HL-60 (cell line): ENCODE measurements around the gene SPATA6.
"Not testable (repeated sequence)": the region's sequence is repeated elsewhere in the genome, so short reads cannot be mapped to it uniquely, and the experiment has no call there.

ENCODE experiments used
- DNase-seq, 2 experiments: peaks; one replicate each; pipeline ENCODE4 v3.0.0-alpha.2; 2010 to 2020; ENCODE audit warnings: low read depth in 1 of 2, low spot score in 1 of 2
- H3K27ac ChIP-seq: fragments of 250-450 bp; sonication (Bioruptor Pico); replicated peaks from 2 replicates; pipeline ENCODE4 v1.5.1; 2020; ENCODE audit warnings: mild to moderate bottlenecking, moderate library complexity
- H3K27me3 ChIP-seq: fragments of 250-450 bp; sonication (Bioruptor Pico); 2 replicates; pipeline ENCODE4 v1.5.1; 2021; ENCODE audit warnings: mild to moderate bottlenecking, moderate library complexity; ENCODE audit not compliant: insufficient read depth, poor library complexity, severe bottlenecking
- H3K4me3 ChIP-seq: replicated peaks from 2 replicates; pipeline ENCODE4 v1.5.1; 2011; ENCODE audit warnings: mild to moderate bottlenecking, control low read depth, low read length; ENCODE audit not compliant: insufficient read depth
- GABPA ChIP-seq: IDR thresholded peaks from 2 replicates; pipeline ENCODE4 v1.6.1; 2012; ENCODE audit warnings: low read depth
- POLR2AphosphoS5 ChIP-seq: IDR thresholded peaks from 2 replicates; pipeline ENCODE4 v1.6.1; 2012; ENCODE audit warnings: low read depth
- REST ChIP-seq: IDR thresholded peaks from 2 replicates; pipeline ENCODE4 v1.6.1; 2012; ENCODE audit warnings: low read depth; ENCODE audit not compliant: insufficient replicate concordance
- SPI1 ChIP-seq: IDR thresholded peaks from 2 replicates; pipeline ENCODE4 v1.6.1; 2012; ENCODE audit warnings: low read depth, mild to moderate bottlenecking, borderline replicate concordance
- TF ChIP-seq, protein P1 (sequence below): IDR thresholded peaks from one replicate; pipeline ENCODE4 v1.5.1; 2011; ENCODE audit warnings: low read length, control low read depth, inconsistent platforms; ENCODE audit not compliant: insufficient read depth

SPATA6 gene

DNA sequence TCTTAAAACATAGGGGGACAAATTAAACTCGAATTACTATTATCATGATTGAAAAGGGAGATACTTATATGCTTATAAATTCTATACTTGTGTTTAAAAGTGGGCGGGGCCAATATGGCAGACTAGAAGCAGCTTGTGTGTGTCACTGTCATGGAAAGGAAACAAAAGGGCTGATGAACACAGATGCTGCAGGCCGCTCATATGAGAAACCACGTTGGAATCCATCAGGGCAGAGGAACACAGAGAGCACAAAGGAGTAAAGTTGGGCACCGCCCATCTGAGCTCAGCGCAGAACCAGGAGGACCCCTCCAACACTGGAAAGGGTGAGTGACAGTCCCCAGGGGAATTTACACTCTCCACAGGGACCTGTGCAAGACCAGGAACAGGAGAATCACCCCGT lies 142.5 kb downstream of the SPATA6 start:
- H3K27ac ChIP-seq: no peak overlapping the region
- no peak for DNase-seq
- H3K4me3 ChIP-seq: no peak overlapping the region
- TF ChIP-seq GABPA: no peak
- no peak for TF ChIP-seq REST
- H3K27me3 ChIP-seq: no peaks in the 10 kb centered on the region

DNA sequence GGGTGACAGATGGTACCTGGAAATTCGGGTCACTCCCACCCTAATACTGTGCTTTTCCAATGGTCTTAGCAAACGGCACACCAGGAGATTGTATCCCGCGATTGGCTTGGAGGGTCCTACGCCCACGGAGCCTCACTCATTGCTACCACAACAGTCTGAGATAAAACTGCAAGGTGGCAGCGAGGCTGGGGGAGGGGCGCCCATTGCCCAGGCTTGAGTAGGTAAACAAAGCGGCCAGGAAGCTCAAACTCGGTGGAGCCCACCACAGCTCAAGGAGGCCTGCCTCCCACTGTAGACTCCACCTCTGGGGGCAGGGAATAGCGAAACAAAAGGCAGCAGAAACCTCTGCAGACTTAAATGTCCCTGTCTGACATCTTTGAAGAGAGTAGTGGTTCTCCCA lies 160.2 kb downstream of the SPATA6 start:
- DNase-seq, H3K27ac ChIP-seq, H3K4me3 ChIP-seq, H3K27me3 ChIP-seq: not testable (repeated sequence)

DNA sequence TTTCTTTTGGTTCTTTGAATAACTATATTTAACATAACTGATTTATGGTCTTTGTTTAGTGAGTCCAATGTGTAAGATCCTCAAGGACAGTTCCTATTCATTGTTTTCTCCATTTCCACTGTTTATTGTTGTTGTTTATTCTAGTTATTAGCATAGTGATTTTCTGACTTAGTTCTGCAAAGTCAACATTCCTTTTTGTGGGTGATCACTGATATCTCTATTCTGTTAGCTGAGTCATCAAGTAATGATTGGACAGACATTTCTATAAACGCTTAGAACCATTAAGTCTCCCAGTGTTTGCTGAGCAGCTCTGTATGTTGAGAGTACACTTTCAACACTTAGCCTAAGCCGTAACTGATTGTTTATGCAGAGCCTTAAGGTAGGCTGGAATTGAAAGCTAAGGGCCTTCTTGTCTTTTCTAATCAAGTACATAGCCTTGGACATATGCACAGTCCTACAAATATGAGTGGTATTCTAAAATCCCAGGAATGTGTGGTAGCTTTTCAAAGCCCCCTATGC lies 162.4 kb downstream of the SPATA6 start:
- no peak overlapping the region for H3K4me3 ChIP-seq

DNA sequence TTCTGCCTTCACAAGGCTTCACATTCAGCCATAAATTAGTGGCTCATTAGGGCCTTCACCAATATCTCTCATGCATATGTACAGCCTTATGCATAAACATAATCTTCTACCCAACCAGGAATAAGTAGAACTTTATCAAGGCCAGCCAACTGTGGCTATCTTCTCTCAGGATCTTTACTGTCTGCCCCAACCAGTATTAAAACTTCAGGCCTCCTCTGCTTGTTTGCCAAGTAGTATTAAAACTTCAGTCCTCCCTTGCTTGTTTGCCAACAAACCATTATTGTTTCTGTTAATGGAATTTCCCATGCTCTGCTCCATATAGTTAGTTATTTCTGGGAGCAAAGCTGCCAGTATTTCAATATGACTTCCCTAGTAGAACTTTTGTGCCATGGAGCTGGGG lies 169.4 kb downstream of the SPATA6 start:
- no peak for TF ChIP-seq POLR2AphosphoS5

More for the DNA sequence above, 162.4 kb downstream of the SPATA6 start:
- no peak for DNase-seq
- Histone ChIP-seq H3K27me3 (no peaks in the 10 kb centered on the region), H3K27ac (no peak overlapping the region)
- TF ChIP-seq SPI1 (no peak), GABPA (no peak)
- TF ChIP-seq, protein P1, sequence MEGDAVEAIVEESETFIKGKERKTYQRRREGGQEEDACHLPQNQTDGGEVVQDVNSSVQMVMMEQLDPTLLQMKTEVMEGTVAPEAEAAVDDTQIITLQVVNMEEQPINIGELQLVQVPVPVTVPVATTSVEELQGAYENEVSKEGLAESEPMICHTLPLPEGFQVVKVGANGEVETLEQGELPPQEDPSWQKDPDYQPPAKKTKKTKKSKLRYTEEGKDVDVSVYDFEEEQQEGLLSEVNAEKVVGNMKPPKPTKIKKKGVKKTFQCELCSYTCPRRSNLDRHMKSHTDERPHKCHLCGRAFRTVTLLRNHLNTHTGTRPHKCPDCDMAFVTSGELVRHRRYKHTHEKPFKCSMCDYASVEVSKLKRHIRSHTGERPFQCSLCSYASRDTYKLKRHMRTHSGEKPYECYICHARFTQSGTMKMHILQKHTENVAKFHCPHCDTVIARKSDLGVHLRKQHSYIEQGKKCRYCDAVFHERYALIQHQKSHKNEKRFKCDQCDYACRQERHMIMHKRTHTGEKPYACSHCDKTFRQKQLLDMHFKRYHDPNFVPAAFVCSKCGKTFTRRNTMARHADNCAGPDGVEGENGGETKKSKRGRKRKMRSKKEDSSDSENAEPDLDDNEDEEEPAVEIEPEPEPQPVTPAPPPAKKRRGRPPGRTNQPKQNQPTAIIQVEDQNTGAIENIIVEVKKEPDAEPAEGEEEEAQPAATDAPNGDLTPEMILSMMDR: no peak

GRCh38 chr1:48294656-48295055 lies 177.3 kb downstream of the SPATA6 start:
- no peak overlapping the region for H3K4me3 ChIP-seq
- DNase-seq: no peak
- H3K27me3 ChIP-seq: no peaks in the 10 kb centered on the region
- no peak overlapping the region for H3K27ac ChIP-seq
- no peak for TF ChIP-seq POLR2AphosphoS5
- no peak for TF ChIP-seq SPI1
- TF ChIP-seq, protein P1: no peak
- TF ChIP-seq GABPA: no peak
- no peak for TF ChIP-seq REST

More for the DNA sequence above, 169.4 kb downstream of the SPATA6 start:
- Histone ChIP-seq H3K4me3 (no peak overlapping the region), H3K27me3 (no peaks in the 10 kb centered on the region), H3K27ac (no peak overlapping the region)
- DNase-seq: no peak

DNA sequence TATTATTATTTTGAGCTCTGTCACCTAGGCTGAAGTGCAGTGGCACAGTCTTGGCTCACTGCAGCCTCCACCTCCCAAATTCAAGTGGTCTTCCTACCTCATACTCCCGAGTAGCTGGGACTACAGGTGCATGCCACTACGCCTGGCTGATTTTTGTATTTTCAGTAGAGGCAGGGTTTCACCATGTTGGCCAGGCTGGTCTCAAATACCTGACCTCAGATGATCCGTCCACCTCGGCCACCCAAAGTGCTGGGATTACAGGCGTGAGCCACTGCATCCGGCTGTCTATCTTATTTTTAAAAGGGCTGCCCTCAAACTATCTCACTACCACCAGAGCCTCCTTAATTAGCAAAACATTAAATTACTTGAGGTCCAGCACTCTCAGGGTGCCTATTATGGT lies 177.9 kb downstream of the SPATA6 start:
- not testable (repeated sequence) for H3K27ac ChIP-seq, H3K27me3 ChIP-seq, DNase-seq, H3K4me3 ChIP-seq
